Tibial artery (tissue), 4 donors: ENCODE data around the gene ZNF777.

ENCODE experiments used
- DNase-seq, 2 donors: peaks; one replicate each; pipeline ENCODE4 v3.0.0-alpha.2; 2019
- H3K27ac ChIP-seq, 2 donors: fragments of 200-600 bp; sonication (generic) in 1 of 2; 1 replicate in 1 of 2; 2 replicates in 1 of 2; pipeline ENCODE4 v1.5.1; 2018 to 2019; ENCODE audit warnings: mild to moderate bottlenecking in 1 of 2
- H3K27me3 ChIP-seq, 2 donors: fragments of 200-600 bp; sonication (generic) in 1 of 2; one replicate each; pipeline versions ENCODE4 v1.5.1 to v1.6.0; 2016 to 2019
- H3K36me3 ChIP-seq, 3 donors: fragments of 200-600 bp; sonication (generic) in 2 of 3; one replicate each; pipeline ENCODE4 v1.5.1; 2016 to 2019; ENCODE audit warnings: mild to moderate bottlenecking in 2 of 3
- H3K4me1 ChIP-seq, 4 donors: fragments of 200-600 bp; sonication (generic) in 2 of 4; 1 replicate in 3 of 4; 2 replicates in 1 of 4; pipeline ENCODE4 v1.5.1; 2016 to 2019
- H3K4me3 ChIP-seq, 2 donors: fragments of 200-600 bp; sonication (generic) in 1 of 2; 1 replicate in 1 of 2; 2 replicates in 1 of 2; pipeline ENCODE4 v1.5.1; 2018 to 2019; ENCODE audit warnings: mild to moderate bottlenecking in 2 of 2
- H3K9me3 ChIP-seq, 3 donors: fragments of 200-600 bp; sonication (generic) in 1 of 3; one replicate each; pipeline ENCODE4 v1.5.1; 2016 to 2019
- intact Hi-C: fragments of 100-400 bp; cut with DNase I; formaldehyde crosslinking; loops from one replicate; pipeline ENCODE4 v1.15.0; 2023; ENCODE audit warnings: low total_unique reads
- TF ChIP-seq, protein P1 (sequence below), 2 experiments: fragments of 200-600 bp in 1 of 2; fragments of 450-650 bp in 1 of 2; IDR thresholded peaks; one replicate each; pipeline ENCODE4 v1.5.1; 2017 to 2019; ENCODE audit warnings: antibody characterized with exemption in 2 of 2, mild to moderate bottlenecking in 1 of 2, moderate library complexity in 1 of 2

The ZNF777 gene

DNA sequence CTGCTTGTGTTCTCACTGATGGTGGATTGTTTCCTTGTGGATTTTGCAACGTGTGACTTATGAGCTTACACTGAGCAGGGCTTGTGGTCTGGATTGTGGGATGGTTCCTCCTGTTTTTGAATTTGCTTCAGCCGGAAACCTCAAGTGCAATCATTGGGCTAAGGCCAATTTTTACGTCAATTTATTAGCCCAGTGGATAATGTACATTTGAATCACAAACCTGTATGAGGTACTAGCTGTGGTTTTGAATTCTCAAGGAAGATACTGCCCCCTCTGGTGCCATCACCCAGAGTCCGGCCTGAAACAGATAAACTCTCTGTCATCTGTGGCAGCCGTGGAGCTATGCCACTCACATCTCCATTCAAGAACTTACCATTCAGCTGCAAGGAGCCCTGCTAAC, 7.3 kb upstream of the ZNF777 start:
- DNase-seq: no peak
- Histone ChIP-seq H3K27ac (no peak overlapping the region), H3K27me3 (no peaks in the 10 kb centered on the region), H3K36me3 (peaks cover 10 to 26% (median 21%) of the 10 kb centered on the region in 3 donors), H3K4me3 (no peak overlapping the region), H3K4me1 (no peaks in the 10 kb centered on the region), H3K9me3 (no peaks in the 10 kb centered on the region)
- TF ChIP-seq, protein P1, sequence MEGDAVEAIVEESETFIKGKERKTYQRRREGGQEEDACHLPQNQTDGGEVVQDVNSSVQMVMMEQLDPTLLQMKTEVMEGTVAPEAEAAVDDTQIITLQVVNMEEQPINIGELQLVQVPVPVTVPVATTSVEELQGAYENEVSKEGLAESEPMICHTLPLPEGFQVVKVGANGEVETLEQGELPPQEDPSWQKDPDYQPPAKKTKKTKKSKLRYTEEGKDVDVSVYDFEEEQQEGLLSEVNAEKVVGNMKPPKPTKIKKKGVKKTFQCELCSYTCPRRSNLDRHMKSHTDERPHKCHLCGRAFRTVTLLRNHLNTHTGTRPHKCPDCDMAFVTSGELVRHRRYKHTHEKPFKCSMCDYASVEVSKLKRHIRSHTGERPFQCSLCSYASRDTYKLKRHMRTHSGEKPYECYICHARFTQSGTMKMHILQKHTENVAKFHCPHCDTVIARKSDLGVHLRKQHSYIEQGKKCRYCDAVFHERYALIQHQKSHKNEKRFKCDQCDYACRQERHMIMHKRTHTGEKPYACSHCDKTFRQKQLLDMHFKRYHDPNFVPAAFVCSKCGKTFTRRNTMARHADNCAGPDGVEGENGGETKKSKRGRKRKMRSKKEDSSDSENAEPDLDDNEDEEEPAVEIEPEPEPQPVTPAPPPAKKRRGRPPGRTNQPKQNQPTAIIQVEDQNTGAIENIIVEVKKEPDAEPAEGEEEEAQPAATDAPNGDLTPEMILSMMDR (IDR thresholded peaks at IDR 0.05): no peak
- intact Hi-C loops: no loop called here

- H3K27me3 ChIP-seq: no peaks in the 10 kb centered on the region
- no peak overlapping the region for H3K27ac ChIP-seq
- no peak overlapping the region for H3K4me3 ChIP-seq
- TF ChIP-seq, protein P1 (IDR thresholded peaks at IDR 0.05): no peak
- no peaks in the 10 kb centered on the region for H3K9me3 ChIP-seq
- intact Hi-C loops: no loop called here
- H3K36me3 ChIP-seq: peaks cover 4 to 17% (median 13%) of the 10 kb centered on the region in 3 donors
- no peak for DNase-seq
- H3K4me1 ChIP-seq: no peaks in the 10 kb centered on the region
These were observed 6.5 kb upstream of the ZNF777 start for GRCh38 chr7:149467321-149467859.

DNA sequence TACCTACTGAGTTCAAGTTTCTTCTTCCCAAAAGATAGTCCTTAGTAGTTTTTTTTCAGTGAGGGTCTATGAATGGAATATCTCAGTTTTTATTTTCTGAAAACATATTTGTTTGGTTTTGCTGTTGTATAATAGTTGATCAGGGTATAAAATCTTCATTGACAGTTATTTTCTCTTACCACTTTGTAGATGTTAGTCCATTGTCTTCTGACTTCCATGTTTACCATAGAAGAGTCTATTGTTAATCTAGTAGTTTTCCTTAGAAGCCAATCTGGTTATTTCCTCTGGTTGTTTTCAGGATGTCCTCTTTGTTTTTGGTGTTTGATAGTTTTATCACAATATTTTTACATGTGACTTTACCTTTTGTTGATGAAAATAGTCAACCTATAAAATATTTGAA, 5.5 kb upstream of the ZNF777 start:
- Histone ChIP-seq H3K4me3 (no peak overlapping the region), H3K27me3 (no peaks in the 10 kb centered on the region), H3K9me3 (no peaks in the 10 kb centered on the region), H3K36me3 (peaks cover 0 to 8% (median 3%) of the 10 kb centered on the region in 3 donors), H3K27ac (no peak overlapping the region), H3K4me1 (peaks cover 0 to 3% (median 1%) of the 10 kb centered on the region in 4 donors)
- intact Hi-C loops: no loop called here
- no peak for DNase-seq
- TF ChIP-seq, protein P1 (IDR thresholded peaks at IDR 0.05): no peak

DNA sequence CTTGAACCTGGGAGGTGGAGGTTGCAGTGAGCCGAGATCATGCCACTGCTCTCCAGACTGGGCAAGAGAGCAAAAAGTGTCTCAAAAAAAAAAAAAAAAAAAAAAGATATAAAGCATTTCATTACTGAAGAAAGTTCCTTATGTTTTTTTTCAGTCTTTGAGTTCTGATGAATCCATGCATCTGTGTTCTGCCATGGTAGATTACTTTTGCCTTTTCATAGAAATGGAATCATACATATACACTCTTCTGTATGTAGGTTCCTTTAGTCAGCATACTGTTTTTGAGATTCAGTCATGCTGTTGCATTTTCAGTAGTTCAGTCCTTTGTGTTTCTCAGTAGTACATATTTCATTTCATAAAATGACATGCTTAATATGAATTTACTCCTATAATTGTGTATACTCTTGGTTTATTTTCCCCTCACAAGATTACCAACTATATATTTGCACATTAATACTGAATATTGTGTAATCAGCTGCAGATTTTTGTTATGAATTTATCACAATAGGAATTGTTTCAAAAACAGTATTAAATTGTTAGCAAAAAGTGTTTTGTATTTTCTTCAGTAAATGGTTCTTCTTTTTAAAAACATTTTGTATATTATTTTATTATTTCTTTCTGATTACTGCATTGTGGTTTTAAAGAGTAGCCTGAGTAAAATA, 2.8 kb upstream of the ZNF777 start:
- Histone ChIP-seq H3K27me3 (no peaks in the 10 kb centered on the region), H3K36me3 (no peaks in the 10 kb centered on the region), H3K27ac (no peak overlapping the region), H3K9me3 (no peaks in the 10 kb centered on the region), H3K4me1 (peaks cover 0 to 20% (median 15%) of the 10 kb centered on the region in 4 donors), H3K4me3 (no peak overlapping the region)
- intact Hi-C loops: loop anchor here (5.0 kb wide), 1 partner anchor 34 kb away; the partner anchor contains the start of gene ZNF746
- no peak for DNase-seq
- TF ChIP-seq, protein P1 (IDR thresholded peaks at IDR 0.05): no peak

- TF ChIP-seq, protein P1 (IDR thresholded peaks at IDR 0.05): no peak
- no peaks in the 10 kb centered on the region for H3K9me3 ChIP-seq
- H3K27ac ChIP-seq: no peak overlapping the region
- H3K36me3 ChIP-seq: no peaks in the 10 kb centered on the region
- intact Hi-C loops: loop anchor here (5.0 kb wide), 1 partner anchor 35 kb away; the partner anchor contains the start of gene ZNF746
- no peak for DNase-seq
- H3K27me3 ChIP-seq: no peaks in the 10 kb centered on the region
- H3K4me1 ChIP-seq: peaks cover 0 to 30% (median 20%) of the 10 kb centered on the region in 4 donors
- H3K4me3 ChIP-seq: no peak overlapping the region
These were observed 1.2 kb upstream of the ZNF777 start for GRCh38 chr7:149462101-149462520.
